Cerebellar nuclear complex (tissue), 1 donor: ENCODE data around the gene EIF4B.

Experiments used
- DNase-seq, 2 experiments: peaks; one replicate each; lab custom pipeline; 2025; lab: John Stamatoyannopoulos, UW

The EIF4B gene

GRCh38 chr12:53044896-53045695 is 38.8 kb downstream of the EIF4B start:
- no peak for DNase-seq

GRCh38 chr12:53045696-53046045 is 39.4 kb downstream of the EIF4B start:
- no peak for DNase-seq

GRCh38 chr12:53046655-53047220 is 40.5 kb downstream of the EIF4B start:
- DNase-seq, result no peak

GRCh38 chr12:53047221-53048032 is 41.2 kb downstream of the EIF4B start:
- DNase-seq, result no peak

GRCh38 chr12:53048033-53048779 is 42.0 kb downstream of the EIF4B start:
- DNase-seq, result peak; percentile 49 to 55

DNA sequence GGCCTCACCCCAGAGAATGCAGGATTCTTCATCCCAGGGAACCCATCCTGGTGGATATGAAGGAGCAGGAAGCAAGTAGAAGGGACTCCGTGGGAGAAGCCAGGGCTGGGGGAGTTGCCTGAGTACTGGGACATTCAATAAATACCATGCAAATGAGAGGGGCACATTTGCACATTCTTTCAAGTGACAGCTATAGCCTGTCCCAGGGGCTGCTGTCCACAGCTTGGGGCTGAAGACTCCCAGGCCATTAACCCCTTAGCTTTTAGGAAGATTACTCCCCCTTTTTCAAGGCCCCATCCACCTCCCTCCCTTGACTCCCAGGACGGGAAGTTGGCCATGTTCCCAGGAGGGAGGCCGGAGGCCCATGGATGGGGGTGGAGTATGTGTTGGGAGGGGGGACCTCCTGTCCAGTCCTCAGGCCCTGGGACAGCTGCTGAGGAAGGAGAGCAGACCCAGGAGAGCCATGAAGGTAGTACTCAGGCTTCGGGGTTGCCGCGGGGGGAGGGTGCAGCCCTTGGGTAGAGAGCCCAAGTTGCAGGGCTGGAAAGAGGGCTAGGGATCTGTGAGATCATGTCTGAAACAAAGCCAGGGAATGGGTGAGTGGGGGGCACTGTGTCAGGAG is 42.6 kb downstream of the EIF4B start:
- no peak for DNase-seq

DNA sequence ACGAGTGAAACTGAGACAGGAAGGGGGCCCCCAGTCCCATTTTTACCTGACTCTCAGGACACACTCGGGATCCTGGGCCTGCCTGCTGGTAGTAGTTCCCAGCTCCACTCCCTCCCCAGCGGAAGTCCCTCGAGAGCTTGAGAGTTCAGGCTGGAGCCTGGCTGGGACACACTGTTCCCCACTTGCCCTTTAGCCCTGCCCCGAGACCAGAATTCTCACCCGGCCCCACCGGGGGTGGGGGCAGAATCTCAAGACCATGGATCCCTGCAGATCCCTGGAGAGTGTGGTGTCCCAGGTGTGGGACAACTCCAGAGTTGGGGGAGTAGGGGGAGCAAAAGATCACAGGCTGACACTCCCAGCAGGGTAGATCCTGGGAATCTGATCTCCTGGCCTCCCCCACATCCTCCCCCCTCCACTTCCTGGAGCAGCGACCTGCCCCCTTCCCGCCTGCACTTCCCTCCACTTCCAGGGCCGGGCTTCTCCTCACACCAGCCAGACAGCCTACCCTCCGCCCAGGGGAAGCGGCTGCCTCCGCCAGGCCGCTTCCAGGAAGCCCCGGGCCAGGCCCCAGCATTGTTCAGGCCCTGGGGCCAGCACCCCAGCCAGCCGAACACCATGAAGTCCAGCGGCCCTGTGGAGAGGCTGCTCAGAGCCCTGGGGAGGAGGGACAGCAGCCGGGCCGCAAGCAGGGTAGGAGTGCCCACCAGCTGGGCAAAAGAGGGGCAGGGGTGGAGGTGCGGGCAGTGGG is 43.5 kb downstream of the EIF4B start, which contains the start of gene TNS2:
Gene TNS2, plus strand, starts transcription at position 495 of the 748 bp plus-strand sequence. Its CDS starts 121 bp downstream, at position 616.
- DNase-seq, result no peak

DNA sequence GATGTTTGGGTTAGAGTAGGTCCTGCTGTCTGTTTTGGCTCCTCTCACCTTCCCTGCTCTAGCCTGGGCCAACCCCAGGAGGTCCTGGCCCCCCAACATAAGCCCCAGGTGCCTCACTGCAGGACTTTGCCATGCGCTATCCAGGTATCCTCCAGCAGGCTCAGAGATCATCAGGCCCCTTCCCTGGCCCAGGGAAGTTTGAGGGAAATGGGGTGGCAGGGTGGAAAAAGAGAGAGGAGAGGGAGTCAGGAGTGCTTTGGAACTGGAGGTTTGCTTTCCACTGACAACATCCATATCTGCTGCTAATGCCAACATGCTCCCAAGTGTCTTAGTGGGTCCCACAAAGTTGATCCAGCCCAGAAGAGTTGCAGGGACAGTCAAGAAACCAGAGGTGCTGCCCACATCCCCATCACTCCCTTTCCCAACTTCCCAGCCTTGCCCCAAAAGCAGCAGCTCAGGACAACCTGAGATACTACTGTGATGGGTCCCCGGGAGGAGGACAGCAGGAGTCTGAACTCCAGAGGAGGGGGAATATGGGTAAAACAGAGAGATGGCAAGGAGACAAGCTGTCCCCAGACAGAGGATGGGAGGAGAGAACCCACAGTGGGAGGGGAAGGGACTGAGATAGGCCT is 44.3 kb downstream of the EIF4B start:
- no peak for DNase-seq

GRCh38 chr12:53051058-53051880 is 45.0 kb downstream of the EIF4B start:
- peak in 1 of 2 experiments; percentile 15 for DNase-seq

- DNase-seq, result no peak
Measured at GRCh38 chr12:53051881-53052412, 45.7 kb downstream of the EIF4B start.

DNA sequence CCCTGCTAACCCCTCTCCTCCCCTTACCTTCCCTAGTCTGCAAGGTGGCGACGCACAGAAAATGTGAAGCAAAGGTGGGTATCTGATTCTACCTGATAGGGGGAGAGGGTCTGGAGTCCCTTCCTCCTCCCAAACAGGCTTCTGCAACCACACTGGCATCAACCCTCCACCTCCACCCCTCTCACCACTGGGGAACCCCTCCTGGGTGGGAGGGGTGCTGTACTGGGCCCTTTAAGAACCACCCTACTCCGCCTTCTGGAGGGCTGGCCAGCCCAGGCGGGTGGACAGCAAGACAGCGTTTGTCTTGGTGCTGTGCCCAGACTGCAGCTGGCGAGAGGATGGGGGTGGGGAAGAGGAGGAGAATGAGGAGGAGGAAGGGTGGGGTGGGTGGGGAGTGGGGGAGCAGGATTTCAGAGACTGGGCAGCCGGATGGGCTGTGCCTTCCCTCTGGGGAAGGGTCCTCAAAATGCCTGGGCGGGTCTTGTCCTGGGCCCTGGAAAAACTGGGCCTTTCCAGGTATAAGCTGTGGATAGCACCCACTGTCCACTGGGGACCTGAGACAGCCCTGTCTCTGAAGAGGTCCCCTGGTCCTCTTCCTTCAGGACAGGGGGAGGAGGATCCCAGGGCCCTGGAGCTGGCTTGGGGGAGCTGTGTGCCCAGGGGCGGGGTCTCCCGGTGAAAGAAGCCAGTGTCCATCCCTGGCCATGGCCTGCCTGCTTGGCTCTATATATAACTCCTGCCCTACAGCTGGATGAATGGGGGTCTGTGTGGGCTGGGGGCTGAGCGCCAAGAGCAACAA is 46.4 kb downstream of the EIF4B start:
- no peak for DNase-seq

DNA sequence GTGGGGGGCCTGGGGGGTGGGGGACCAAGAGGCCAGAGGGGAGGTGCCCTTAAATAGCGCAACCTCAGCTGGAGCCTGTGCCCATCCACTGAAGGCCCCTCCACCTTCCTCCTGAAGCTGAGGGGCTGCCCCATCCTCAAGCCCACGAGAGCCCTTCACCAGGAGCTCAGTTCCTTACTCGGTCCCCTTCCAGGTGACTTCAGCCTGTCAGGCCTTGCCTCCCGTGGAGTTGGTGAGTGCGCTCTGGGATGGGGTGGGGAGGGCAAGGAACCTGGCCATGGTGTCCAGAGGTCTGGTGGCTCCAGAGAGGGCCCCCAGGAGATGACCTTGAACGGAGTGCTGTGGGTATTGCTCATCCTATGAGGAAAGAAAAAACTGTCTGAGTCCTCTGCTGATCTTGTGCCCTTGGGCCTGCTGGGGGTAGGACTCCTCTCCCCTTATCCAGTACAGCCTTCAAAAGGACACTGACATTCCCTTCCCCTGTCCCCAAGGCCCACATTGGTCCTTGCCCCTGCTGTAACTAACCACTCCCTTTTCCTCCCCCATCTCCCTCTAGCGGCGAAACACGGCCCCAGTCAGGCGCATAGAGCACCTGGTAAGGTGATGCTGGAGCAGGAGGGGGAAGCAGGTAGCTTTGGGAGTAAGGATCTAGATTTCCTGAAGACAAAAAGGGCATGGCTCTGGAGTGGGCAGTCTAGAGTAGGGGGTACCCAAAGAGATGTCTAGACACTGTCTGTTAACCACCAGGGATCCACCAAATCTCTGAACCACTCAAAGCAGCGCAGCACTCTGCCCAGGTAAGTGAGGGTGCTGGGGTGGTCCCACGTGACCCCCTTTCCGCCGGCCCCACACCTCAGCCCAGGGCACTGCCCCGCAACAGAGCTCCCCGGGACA is 47.2 kb downstream of the EIF4B start:
- DNase-seq, result no peak

GRCh38 chr12:53054112-53054878 is 48.0 kb downstream of the EIF4B start:
- DNase-seq, result peak; percentile 90 to 93

GRCh38 chr12:53055471-53056266 is 49.4 kb downstream of the EIF4B start:
- no peak for DNase-seq

DNA sequence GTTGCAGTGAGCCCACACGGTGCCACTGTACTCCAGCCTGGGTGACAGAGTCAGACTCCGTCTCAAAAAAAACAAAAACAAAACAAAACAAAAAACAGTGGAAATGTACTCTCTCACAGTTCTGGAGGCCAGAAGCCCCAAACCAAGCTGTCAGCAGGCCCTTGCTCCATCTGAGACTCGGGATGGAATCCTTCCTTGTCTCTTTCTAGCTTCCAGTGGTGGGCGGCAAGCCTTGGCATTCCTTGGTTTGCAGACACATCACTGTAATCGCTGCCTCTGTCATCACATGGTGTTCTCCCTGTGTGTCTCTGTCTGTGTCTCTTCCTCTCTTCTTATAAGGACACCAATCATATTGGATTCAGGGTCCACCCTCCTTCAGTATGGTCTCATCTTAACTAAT is 50.0 kb downstream of the EIF4B start:
- no peak for DNase-seq

- no peak for DNase-seq
Measured at GRCh38 chr12:53056901-53057300, 50.6 kb downstream of the EIF4B start.
